NCI-H748 (cell line): ENCODE measurements around the gene MR1.

Experiments
- DNase-seq: peaks from one replicate; lab custom pipeline; 2025; ENCODE audit not compliant: unreplicated experiment; lab: John Stamatoyannopoulos, UW

MR1 gene

DNA sequence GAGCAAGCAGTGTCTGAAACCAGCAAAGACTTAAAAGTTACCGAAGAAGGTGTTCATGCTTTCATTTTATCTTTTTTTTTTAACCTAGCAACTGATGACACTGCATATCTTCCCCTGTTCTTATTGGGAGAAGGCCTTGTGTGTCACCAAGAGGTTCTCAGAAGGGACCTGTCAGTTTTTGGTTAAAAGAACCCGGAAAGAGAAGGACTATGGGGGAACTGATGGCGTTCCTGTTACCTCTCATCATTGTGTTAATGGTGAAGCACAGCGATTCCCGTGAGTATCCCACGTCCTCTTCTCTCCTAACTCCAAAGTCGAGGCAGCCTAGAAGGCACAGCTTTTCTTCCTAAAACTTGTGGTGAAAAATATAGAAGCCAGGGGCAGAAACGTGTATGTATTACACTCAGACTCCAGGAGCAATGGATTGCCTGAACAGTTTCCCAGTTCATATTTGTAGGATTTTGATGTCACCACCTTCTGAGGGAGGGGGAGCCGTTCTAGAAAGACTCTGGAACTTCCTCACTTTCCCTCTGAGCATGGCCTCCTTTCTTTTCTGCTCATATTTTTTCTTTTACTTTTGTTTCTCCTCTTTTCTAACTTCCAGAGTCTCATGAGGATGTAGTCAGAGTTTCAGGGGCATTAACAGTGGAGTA is at the start of gene MR1:
TSS of gene MR1 (plus strand) at position 185 of the 653 bp plus-strand sequence. CDS start at position 210, 25 bp downstream.
- DNase-seq: peak; percentile 9

- peak; percentile 58 for DNase-seq
These were observed 45.5 kb upstream of the MR1 start for GRCh38 chr1:180988253-180988752.

- no peak for DNase-seq
These were observed 39.5 kb upstream of the MR1 start for GRCh38 chr1:180994262-180994661.

- no peak for DNase-seq
These were observed 35.8 kb upstream of the MR1 start for GRCh38 chr1:180997843-180998504.

- DNase-seq: no peak
These were observed 32.5 kb upstream of the MR1 start for GRCh38 chr1:181001091-181001780.

GRCh38 chr1:181002582-181003172 is 31.1 kb upstream of the MR1 start:
- DNase-seq: no peak

- no peak for DNase-seq
These were observed 23.0 kb upstream of the MR1 start for GRCh38 chr1:181010789-181011188.

DNA sequence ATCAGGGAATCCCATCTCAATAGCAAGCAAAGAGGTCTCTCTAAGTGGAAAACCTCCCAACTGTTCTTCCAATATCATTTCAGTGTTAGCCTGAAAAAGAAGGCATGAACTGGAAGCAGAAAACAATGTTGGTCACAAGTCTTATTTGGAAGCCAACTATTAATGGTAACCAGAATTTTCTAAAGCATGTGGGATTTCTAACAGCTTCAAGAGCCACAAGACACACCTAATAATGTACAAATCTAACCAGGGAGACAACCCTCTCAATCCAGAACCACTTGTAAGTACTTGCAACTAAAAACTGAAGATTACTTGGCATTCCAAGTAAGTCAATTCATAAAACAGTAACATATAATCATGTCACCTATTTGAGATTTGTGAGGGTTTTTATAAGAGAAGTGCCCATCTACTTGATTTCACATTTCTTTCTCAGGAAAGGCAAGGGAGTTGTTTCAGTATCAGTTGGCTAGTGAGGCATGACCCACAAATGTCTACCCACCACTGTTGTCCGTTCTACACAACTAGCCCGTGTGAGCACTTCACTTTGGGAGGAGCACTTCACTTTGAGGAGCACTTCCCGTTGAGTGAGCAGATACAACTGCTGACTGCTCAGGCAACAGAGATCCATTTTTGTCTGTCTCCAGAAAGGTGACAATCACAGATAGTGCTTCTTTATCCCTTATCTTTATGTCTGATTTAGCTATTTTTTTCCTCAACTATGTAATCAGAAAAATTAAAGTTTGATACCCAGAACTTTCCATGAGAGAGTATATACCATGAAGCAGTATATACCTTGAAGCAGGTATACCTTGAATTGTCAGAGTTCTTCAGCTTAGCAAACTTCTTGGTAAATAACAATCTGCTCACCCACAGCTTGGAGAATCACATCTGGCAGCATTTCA is 22.2 kb upstream of the MR1 start:
- DNase-seq: no peak

GRCh38 chr1:181012203-181012745 is 21.5 kb upstream of the MR1 start:
- no peak for DNase-seq

DNA sequence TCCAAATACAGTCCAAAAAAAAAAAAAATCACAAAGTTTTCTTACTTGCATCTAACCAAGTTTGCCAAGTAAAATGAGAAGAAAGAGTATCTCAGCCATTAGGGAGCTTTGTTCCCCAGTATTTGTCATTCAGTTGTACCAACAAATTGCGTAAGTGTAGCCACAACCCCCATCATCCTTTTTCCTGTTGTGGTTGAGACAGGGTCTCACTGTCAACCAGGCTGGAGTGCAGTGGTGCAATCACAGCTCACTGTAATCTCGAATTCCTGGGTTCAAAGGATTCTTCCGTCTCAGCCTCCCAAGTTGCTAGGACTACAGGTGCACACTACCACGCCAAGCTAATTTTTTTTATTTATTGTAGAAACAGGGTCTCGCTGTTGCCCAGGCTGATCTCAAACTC is 20.6 kb upstream of the MR1 start:
- no peak for DNase-seq

DNA sequence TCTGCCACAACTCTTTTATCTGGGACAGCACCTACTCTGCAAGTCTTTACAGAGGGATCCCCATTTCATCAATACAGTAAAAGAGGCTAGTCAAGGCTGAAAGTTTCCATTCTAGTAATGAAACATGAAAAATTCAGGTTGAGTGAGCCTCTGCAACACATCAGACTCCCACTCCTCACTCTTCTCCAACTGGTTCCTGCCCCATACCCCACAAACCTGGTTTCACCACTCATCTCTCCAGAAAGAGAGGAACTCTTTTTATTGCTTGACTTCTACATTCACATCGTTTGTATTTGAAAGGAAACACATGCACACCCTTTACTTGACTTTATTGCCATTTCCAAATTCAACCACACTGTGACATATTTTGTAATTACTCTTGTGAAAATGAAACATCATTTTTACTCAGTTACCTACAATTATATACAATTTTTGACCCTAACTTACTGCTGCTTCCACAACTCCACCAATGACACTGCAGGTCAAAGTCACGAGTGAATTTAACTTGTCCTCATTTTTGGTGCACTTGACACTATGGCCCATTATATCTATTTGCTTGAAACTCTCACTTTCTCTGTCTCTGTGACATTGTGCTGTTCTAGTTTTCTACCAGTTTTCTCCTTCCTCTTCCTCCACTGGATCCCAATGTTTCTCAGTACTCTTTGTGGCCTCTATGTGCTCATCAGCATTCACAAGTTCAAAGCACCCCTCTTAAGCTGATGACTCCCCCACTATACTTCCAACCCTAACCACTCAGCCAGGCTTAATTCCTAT is 19.1 kb upstream of the MR1 start:
- DNase-seq: no peak

DNA sequence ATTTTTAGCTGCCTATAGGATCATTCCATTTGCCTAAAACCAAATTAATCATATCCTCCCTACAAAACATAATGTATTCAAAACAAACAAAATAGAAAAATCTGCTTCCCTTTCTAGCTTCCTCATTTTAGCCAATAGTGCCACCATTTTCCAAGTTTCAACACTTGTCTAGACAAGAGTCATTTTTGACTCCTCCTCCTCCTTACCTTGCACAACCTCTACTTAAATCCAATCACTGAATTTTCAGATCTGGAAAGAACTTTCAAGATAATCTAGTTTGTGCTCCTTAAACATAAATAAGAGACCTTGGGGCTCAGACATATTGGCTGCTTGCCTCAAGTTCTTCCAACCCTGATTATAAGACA is 18.6 kb upstream of the MR1 start:
- DNase-seq: no peak

DNA sequence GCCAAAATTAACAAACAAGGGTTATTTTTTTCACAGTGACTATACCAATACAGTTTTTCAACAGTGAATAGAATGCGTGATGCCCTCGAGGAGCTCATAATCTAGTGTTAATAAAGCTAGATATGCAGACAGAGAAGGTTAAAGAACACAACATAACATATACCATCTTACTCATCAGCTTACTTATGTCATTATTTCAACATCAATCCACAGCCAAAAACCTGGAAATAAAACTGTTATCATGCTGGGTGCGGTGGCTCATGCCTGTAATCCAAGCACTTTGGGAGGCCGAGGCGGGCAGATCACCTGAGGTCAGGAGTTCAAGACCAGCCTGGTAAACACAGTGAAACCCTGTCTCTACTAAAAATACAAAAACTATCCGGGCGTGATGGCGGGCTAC is 17.2 kb upstream of the MR1 start:
- DNase-seq: no peak

GRCh38 chr1:181018901-181019681 is 14.7 kb upstream of the MR1 start:
- DNase-seq: no peak

GRCh38 chr1:181021159-181021558 is 12.6 kb upstream of the MR1 start:
- no peak for DNase-seq

DNA sequence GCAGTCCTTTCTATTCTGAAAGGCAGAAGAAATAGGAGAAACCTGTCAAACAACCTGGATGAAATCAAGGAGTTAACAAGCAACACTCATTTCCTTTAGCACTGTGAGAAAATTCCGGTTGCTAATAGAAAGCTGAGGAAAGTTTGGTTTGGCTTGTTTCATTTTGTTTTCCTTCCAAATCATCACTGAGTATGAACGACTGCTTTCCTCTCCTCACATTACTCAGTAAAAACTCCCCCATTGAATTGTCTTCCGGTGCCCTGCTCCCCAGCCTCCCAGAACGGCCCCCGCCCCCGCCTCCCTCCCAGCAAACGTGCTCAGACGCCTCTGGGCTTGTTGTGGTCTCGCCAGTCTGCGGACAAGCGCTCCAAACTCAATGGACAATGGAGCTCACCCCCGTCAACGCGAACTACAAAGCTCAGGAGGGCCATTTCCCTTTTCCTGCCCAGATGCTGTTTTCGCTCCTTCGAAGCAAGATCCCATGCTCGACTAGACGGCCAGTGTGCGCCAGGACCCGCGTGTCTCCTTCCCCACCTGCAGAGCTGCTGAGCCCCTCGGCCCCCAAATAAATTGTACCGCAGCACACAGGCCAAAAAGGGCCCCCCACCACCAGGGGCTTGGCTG is 11.9 kb upstream of the MR1 start:
- DNase-seq: peak; percentile 78

DNA sequence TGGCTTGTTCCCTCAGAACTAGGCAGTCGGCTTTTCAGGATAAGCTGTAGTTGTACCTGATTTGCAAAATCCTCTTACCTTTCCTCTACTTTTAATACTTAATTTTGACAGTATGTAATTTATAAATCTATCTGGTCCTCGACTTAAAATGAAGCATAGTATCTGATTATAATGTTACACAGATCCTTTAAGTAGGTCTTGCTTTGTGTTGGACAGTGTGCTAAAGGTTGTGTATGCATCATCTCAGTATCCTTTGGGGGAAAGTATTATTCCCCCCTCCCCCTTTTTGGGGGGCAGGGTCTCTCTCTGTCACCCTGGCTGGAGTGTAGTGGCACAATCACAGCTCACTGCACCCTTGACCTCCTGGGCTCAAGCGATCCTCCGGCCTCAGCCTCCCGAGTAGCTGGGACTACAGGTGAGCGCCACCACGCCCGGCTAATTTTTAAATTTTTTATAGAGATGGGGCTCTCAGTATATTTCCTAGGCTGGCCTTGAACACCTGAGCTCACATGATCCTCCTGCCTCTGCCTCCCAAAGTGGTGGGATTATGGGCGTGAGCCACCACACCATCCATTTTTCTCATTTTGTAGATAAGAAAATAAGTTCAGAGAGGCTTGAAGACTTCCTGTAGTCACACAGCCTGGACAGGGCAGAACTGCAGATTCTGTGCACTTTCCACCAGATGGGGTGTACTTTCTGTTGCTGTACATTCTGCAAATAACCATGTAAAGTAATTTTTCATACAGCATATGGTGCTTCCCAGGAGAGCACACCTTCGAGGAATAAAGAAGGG is 10.3 kb upstream of the MR1 start:
- DNase-seq: no peak

GRCh38 chr1:181028196-181028595 is 5.6 kb upstream of the MR1 start:
- no peak for DNase-seq
